ENCODE results near the gene NUMB.
A peak's percentile ranks its signal among the peaks of the same experiment; 100 is the strongest.

NUMB gene

GRCh38 chr14:73465823-73466532, 7.6 kb upstream of the NUMB start:
- DNase-seq = no peak

GRCh38 chr14:73463411-73463810, 5.1 kb upstream of the NUMB start:
- DNase-seq = peak in 4 of 56 donors; percentile 12 to 65 (median 30)

- DNase-seq = no peak
Measured at GRCh38 chr14:73462815-73463214, 4.5 kb upstream of the NUMB start.

- peak in 43 of 56 donors; percentile 5 to 77 (median 38) for DNase-seq
Measured at GRCh38 chr14:73462048-73462715, 3.8 kb upstream of the NUMB start.

- DNase-seq = no peak
Measured at GRCh38 chr14:73461478-73462047, 3.2 kb upstream of the NUMB start.

- DNase-seq = peak in 1 of 56 donors; percentile 23
Measured at GRCh38 chr14:73460691-73461127, 2.4 kb upstream of the NUMB start.

GRCh38 chr14:73459959-73460358, 1.6 kb upstream of the NUMB start:
- no peak for DNase-seq

GRCh38 chr14:73457924-73458182, 493 bp downstream of the NUMB start:
- peak in 9 of 56 donors; percentile 18 to 65 (median 47) for DNase-seq

- peak in 12 of 56 donors; percentile 33 to 58 (median 45) for DNase-seq
Measured at GRCh38 chr14:73457041-73457923, 1.1 kb downstream of the NUMB start.

- DNase-seq = no peak
Measured at GRCh38 chr14:73455294-73455693, 3.1 kb downstream of the NUMB start.

GRCh38 chr14:73452341-73453186, 5.8 kb downstream of the NUMB start:
- DNase-seq = no peak

GRCh38 chr14:73443758-73444157, 14.6 kb downstream of the NUMB start:
- DNase-seq = no peak

GRCh38 chr14:73441286-73441685, 17.1 kb downstream of the NUMB start:
- DNase-seq = no peak

- DNase-seq = no peak
Measured at GRCh38 chr14:73438993-73439392, 19.4 kb downstream of the NUMB start.

GRCh38 chr14:73437206-73437605, 21.1 kb downstream of the NUMB start:
- no peak for DNase-seq

- DNase-seq = no peak
Measured at GRCh38 chr14:73432124-73432523, 26.2 kb downstream of the NUMB start.

- DNase-seq = no peak
Measured at GRCh38 chr14:73428353-73428824, 30.0 kb downstream of the NUMB start.

GRCh38 chr14:73427516-73428264, 30.7 kb downstream of the NUMB start:
- DNase-seq = no peak

- DNase-seq = no peak
Measured at GRCh38 chr14:73426877-73427276, 31.5 kb downstream of the NUMB start.

- DNase-seq = no peak
Measured at GRCh38 chr14:73424453-73424852, 33.9 kb downstream of the NUMB start.
